T-helper 2 cell treated with Interferon-gamma antibody and Interleukin-4, amounts not matched to agents 5 μg/mL and 100 μg/mL, for 36 hours (primary cell): ENCODE results near the gene PHF1.
"Not testable (repeated sequence)": the region's sequence is repeated elsewhere in the genome, so short reads cannot be mapped to it uniquely, and the experiment has no call there.

Experiments used
- DNase-seq: peaks from one replicate; pipeline ENCODE4 v3.0.0; 2021; ENCODE audit warnings: low spot score
- H3K27ac Mint-ChIP-seq: one replicate; pipeline ENCODE4 v1.8.0; 2021; ENCODE audit warnings: mild to moderate bottlenecking, mixed read lengths
- H3K27me3 Mint-ChIP-seq: one replicate; pipeline ENCODE4 v1.8.0; 2021; ENCODE audit warnings: low read depth, mixed read lengths
- H3K36me3 Mint-ChIP-seq: one replicate; pipeline ENCODE4 v1.8.0; 2021; ENCODE audit warnings: low read depth, mixed read lengths
- H3K4me1 Mint-ChIP-seq: one replicate; pipeline ENCODE4 v1.8.0; 2021; ENCODE audit warnings: low read depth, mixed read lengths
- H3K4me3 Mint-ChIP-seq: one replicate; pipeline ENCODE4 v1.8.0; 2022; ENCODE audit warnings: mild to moderate bottlenecking, moderate library complexity, mixed read lengths
- H3K9me3 Mint-ChIP-seq: one replicate; pipeline ENCODE4 v1.8.0; 2021; ENCODE audit warnings: mixed read lengths

PHF1 gene

GRCh38 chr6:33380272-33380981, 30.4 kb upstream of the PHF1 start:
- H3K4me3 Mint-ChIP-seq, result no peak overlapping the region
- no peak overlapping the region for H3K27ac Mint-ChIP-seq
- H3K36me3 Mint-ChIP-seq, result no peaks in the 10 kb centered on the region
- no peak for DNase-seq
- H3K4me1 Mint-ChIP-seq, result peaks cover 5% of the 10 kb centered on the region
- no peaks in the 10 kb centered on the region for H3K9me3 Mint-ChIP-seq
- no peaks in the 10 kb centered on the region for H3K27me3 Mint-ChIP-seq

GRCh38 chr6:33383427-33384185, 27.2 kb upstream of the PHF1 start:
- no peak overlapping the region for H3K27ac Mint-ChIP-seq
- H3K27me3 Mint-ChIP-seq, result no peaks in the 10 kb centered on the region
- H3K9me3 Mint-ChIP-seq, result no peaks in the 10 kb centered on the region
- no peaks in the 10 kb centered on the region for H3K36me3 Mint-ChIP-seq
- no peak for DNase-seq
- H3K4me1 Mint-ChIP-seq, result no peaks in the 10 kb centered on the region
- no peak overlapping the region for H3K4me3 Mint-ChIP-seq

GRCh38 chr6:33384581-33385020, 26.2 kb upstream of the PHF1 start:
- Mint-ChIP-seq H3K36me3 (no peaks in the 10 kb centered on the region), H3K4me3 (no peak overlapping the region), H3K27ac (no peak overlapping the region), H3K27me3 (no peaks in the 10 kb centered on the region), H3K4me1 (no peaks in the 10 kb centered on the region), H3K9me3 (no peaks in the 10 kb centered on the region)
- no peak for DNase-seq

- Mint-ChIP-seq H3K27me3 (no peaks in the 10 kb centered on the region), H3K36me3 (peaks cover 23% of the 10 kb centered on the region), H3K27ac (peak overlapping the region; percentile 90), H3K4me3 (no peak overlapping the region), H3K4me1 (peaks cover 29% of the 10 kb centered on the region), H3K9me3 (no peaks in the 10 kb centered on the region)
- DNase-seq, result no peak
Observed at GRCh38 chr6:33390173-33390572, 20.6 kb upstream of the PHF1 start.

- peaks cover 34% of the 10 kb centered on the region for H3K4me1 Mint-ChIP-seq
- H3K27ac Mint-ChIP-seq, result peak overlapping the region; percentile 90
- peaks cover 27% of the 10 kb centered on the region for H3K36me3 Mint-ChIP-seq
- peak overlapping the region; percentile 95 for H3K4me3 Mint-ChIP-seq
- H3K27me3 Mint-ChIP-seq, result no peaks in the 10 kb centered on the region
- no peaks in the 10 kb centered on the region for H3K9me3 Mint-ChIP-seq
- DNase-seq, result no peak
Observed at GRCh38 chr6:33390767-33391277, 20.0 kb upstream of the PHF1 start.

- no peaks in the 10 kb centered on the region for H3K9me3 Mint-ChIP-seq
- peaks cover 33% of the 10 kb centered on the region for H3K36me3 Mint-ChIP-seq
- H3K4me3 Mint-ChIP-seq, result peak within 1 kb of the TSS; percentile 95
- no peaks in the 10 kb centered on the region for H3K27me3 Mint-ChIP-seq
- peaks cover 37% of the 10 kb centered on the region for H3K4me1 Mint-ChIP-seq
- peak within 1 kb of the TSS; percentile 90 for H3K27ac Mint-ChIP-seq
- DNase-seq, result peak; percentile 99
Observed at GRCh38 chr6:33391278-33391921, 19.4 kb upstream of the PHF1 start, which contains the start of gene KIFC1. Gene KIFC1 (plus strand): TSS chr6:33391823. CDS start chr6:33391986, 163 bp downstream.

GRCh38 chr6:33391922-33392594, 18.8 kb upstream of the PHF1 start:
- Mint-ChIP-seq H3K4me3 (peak overlapping the region; percentile 95), H3K36me3 (peaks cover 33% of the 10 kb centered on the region), H3K4me1 (peaks cover 37% of the 10 kb centered on the region), H3K9me3 (no peaks in the 10 kb centered on the region), H3K27me3 (no peaks in the 10 kb centered on the region), H3K27ac (peak overlapping the region; percentile 90)
- DNase-seq, result peak; percentile 66

- peak overlapping the region; percentile 95 for H3K4me3 Mint-ChIP-seq
- no peak for DNase-seq
- no peaks in the 10 kb centered on the region for H3K27me3 Mint-ChIP-seq
- H3K27ac Mint-ChIP-seq, result peak overlapping the region; percentile 90
- H3K9me3 Mint-ChIP-seq, result no peaks in the 10 kb centered on the region
- H3K36me3 Mint-ChIP-seq, result peaks cover 34% of the 10 kb centered on the region
- H3K4me1 Mint-ChIP-seq, result peaks cover 39% of the 10 kb centered on the region
Observed at GRCh38 chr6:33392595-33392948, 18.2 kb upstream of the PHF1 start.

GRCh38 chr6:33392979-33393378, 17.8 kb upstream of the PHF1 start:
- Mint-ChIP-seq H3K4me3 (peak overlapping the region; percentile 95), H3K36me3 (peaks cover 38% of the 10 kb centered on the region), H3K4me1 (peaks cover 43% of the 10 kb centered on the region), H3K27me3 (no peaks in the 10 kb centered on the region), H3K27ac (peak overlapping the region; percentile 90), H3K9me3 (no peaks in the 10 kb centered on the region)
- DNase-seq, result no peak

GRCh38 chr6:33397541-33397940, 13.3 kb upstream of the PHF1 start:
- no peak for DNase-seq
- Mint-ChIP-seq H3K4me3 (no peak overlapping the region), H3K9me3 (no peaks in the 10 kb centered on the region), H3K27ac (peak overlapping the region; percentile 78), H3K4me1 (peaks cover 39% of the 10 kb centered on the region), H3K27me3 (no peaks in the 10 kb centered on the region), H3K36me3 (peaks cover 51% of the 10 kb centered on the region)

GRCh38 chr6:33398601-33399000, 12.2 kb upstream of the PHF1 start:
- DNase-seq, H3K27ac Mint-ChIP-seq, H3K4me3 Mint-ChIP-seq, H3K9me3 Mint-ChIP-seq, H3K27me3 Mint-ChIP-seq: not testable (repeated sequence)
- peaks cover 32% of the 10 kb centered on the region for H3K4me1 Mint-ChIP-seq
- H3K36me3 Mint-ChIP-seq, result peaks cover 53% of the 10 kb centered on the region

- DNase-seq, H3K27ac Mint-ChIP-seq, H3K4me3 Mint-ChIP-seq, H3K9me3 Mint-ChIP-seq, H3K27me3 Mint-ChIP-seq: not testable (repeated sequence)
- H3K4me1 Mint-ChIP-seq, result peaks cover 29% of the 10 kb centered on the region
- H3K36me3 Mint-ChIP-seq, result peaks cover 57% of the 10 kb centered on the region
Observed at GRCh38 chr6:33399881-33400280, 10.9 kb upstream of the PHF1 start.

GRCh38 chr6:33404884-33405283, 5.9 kb upstream of the PHF1 start:
- Mint-ChIP-seq H3K27me3 (no peaks in the 10 kb centered on the region), H3K36me3 (peaks cover 67% of the 10 kb centered on the region), H3K4me3 (no peak overlapping the region), H3K27ac (peak overlapping the region; percentile 56), H3K4me1 (peaks cover 21% of the 10 kb centered on the region), H3K9me3 (no peaks in the 10 kb centered on the region)
- no peak for DNase-seq
